ENCODE measurements around the gene MKX.
A peak's percentile ranks its signal among the peaks of the same experiment; 100 is the strongest.

- TF ChIP-seq CTCF (IDR thresholded peaks at IDR 0.05; ENCODE audit: poor library complexity) (no peak), EZH2 (IDR thresholded peaks at IDR 0.05; ENCODE audit: borderline replicate concordance) (peak; percentile 40)
Observed at GRCh38 chr10:27744802-27745731, 552 bp downstream of the MKX start.
